HCT116 (cell line): ENCODE data around the gene PCID2. TPM values are rescaled to one million over a fixed set of nuclear protein-coding genes. Genes with fewer than 3 reads are reported as not detected.
A peak's percentile ranks its signal among the peaks of the same experiment; 100 is the strongest.

Experiments
- ATAC-seq: fragments of 200-7000 bp; cut with Tn5 transposase; 2 replicates; pipeline ENCODE4 v1.9.1; 2020; ENCODE audit warnings: mild to moderate bottlenecking, moderate library complexity
- BruUV-seq: library from RNA; stranded (reverse); fragments of 400-500 nt; replicated peaks from 2 replicates; lab custom pipeline; 2021; lab: Mats Ljungman, UMichigan
- CTCF ChIA-PET: fragments of 300-600 bp; sonication (Branson Sonifier 250); formaldehyde crosslinking; loops from one replicate; lab custom pipeline; 2021; ENCODE audit warnings: antibody characterized with exemption; lab: Charles Lee
- POLR2A ChIA-PET: fragments of 300-600, 350-600 bp; sonication (Branson Sonifier 250); formaldehyde crosslinking; loops from one replicate; lab custom pipeline; 2021; ENCODE audit warnings: antibody characterized with exemption; lab: Charles Lee
- RAD21 ChIA-PET, 2 experiments: fragments of 300-600 bp; sonication (Branson Sonifier 250); formaldehyde crosslinking; loops; one replicate each; lab custom pipeline; 2023; ENCODE audit warnings: low total read pairs in 2 of 2; ENCODE audit not compliant: uncharacterized antibody in 2 of 2, unreplicated experiment in 2 of 2, low non-redundant PET in 1 of 2; lab: Charles Lee
- DNase-seq: peaks from one replicate; pipeline ENCODE4 v3.0.0-alpha.2; 2010; ENCODE audit warnings: low read depth, low spot score
- H2AFZ ChIP-seq: fragments of 200-600 bp; shearing (Covaris generic), sonication (generic); 2 replicates; pipeline ENCODE4 v1.6.1; 2017; ENCODE audit warnings: low read depth, mixed run types, mixed read lengths, antibody characterized with exemption, low read length; ENCODE audit not compliant: poor library complexity, severe bottlenecking
- H3K27ac ChIP-seq: 2 replicates; pipeline ENCODE4 v1.5.1; 2012; ENCODE audit warnings: low read depth, low read length
- H3K27me3 ChIP-seq: fragments of 200-600 bp; sonication (generic); 2 replicates; pipeline ENCODE4 v1.6.1; 2016; ENCODE audit warnings: mixed run types, low read length, mixed read lengths; ENCODE audit not compliant: insufficient read depth
- H3K36me3 ChIP-seq, 2 experiments: fragments of 200-500 bp in 1 of 2; fragments of 200-600 bp in 1 of 2; sonication (Bioruptor generic) in 1 of 2; sonication (generic) in 1 of 2; 2 replicates each; pipeline versions ENCODE4 v1.5.1 to v1.6.1; 2014 to 2016; ENCODE audit warnings: low read length in 2 of 2, inconsistent platforms in 1 of 2, mixed read lengths in 1 of 2, mixed run types in 1 of 2; ENCODE audit not compliant: insufficient read depth in 2 of 2, control insufficient read depth in 1 of 2
- H3K4me1 ChIP-seq, 2 experiments: fragments of 200-600 bp in 1 of 2; sonication (generic) in 1 of 2; 2 replicates each; pipeline versions ENCODE4 v1.5.1 to v1.6.1; 2012 to 2017; ENCODE audit warnings: low read length in 2 of 2, inconsistent platforms in 1 of 2, mild to moderate bottlenecking in 1 of 2, mixed read lengths in 1 of 2, mixed run types in 1 of 2, moderate library complexity in 1 of 2; ENCODE audit not compliant: insufficient read depth in 2 of 2, control insufficient read depth in 1 of 2
- H3K4me2 ChIP-seq: fragments of 200-600 bp; sonication (generic); 2 replicates; pipeline ENCODE4 v1.6.1; 2017; ENCODE audit warnings: mixed run types, low read length, mixed read lengths
- H3K4me3 ChIP-seq, 2 experiments: fragments of 200-600 bp in 1 of 2; sonication (generic) in 1 of 2; replicated peaks in 1 of 2; 2 replicates each; pipeline ENCODE4 v1.5.1; 2011 to 2016; ENCODE audit warnings: low read length in 2 of 2, control low read depth in 1 of 2, low read depth in 1 of 2, mild to moderate bottlenecking in 1 of 2, mixed read lengths in 1 of 2, mixed run types in 1 of 2
- H3K79me2 ChIP-seq: fragments of 200-600 bp; sonication (generic); 2 replicates; pipeline ENCODE4 v1.6.1; 2017; ENCODE audit warnings: mild to moderate bottlenecking, mixed run types, low read length, moderate library complexity, mixed read lengths; ENCODE audit not compliant: insufficient read depth
- H3K9ac ChIP-seq: fragments of 200-600 bp; sonication (generic); 2 replicates; pipeline ENCODE4 v1.6.1; 2016; ENCODE audit warnings: low read length, mixed read lengths
- H3K9me2 ChIP-seq: fragments of 200-600 bp; sonication (generic), shearing (Covaris generic); 2 replicates; pipeline ENCODE4 v1.6.1; 2017; ENCODE audit warnings: mixed run types, mild to moderate bottlenecking, moderate library complexity; ENCODE audit not compliant: insufficient read depth
- H3K9me3 ChIP-seq, 2 experiments: fragments of 200-500 bp in 1 of 2; fragments of 200-600 bp in 1 of 2; sonication (Bioruptor generic) in 1 of 2; sonication (generic) in 1 of 2; 2 replicates each; pipeline ENCODE4 v1.6.1; 2014 to 2017; ENCODE audit warnings: low read length in 2 of 2, mixed read lengths in 2 of 2, inconsistent platforms in 1 of 2, low read depth in 1 of 2, mild to moderate bottlenecking in 1 of 2, mixed run types in 1 of 2, moderate library complexity in 1 of 2; ENCODE audit not compliant: control insufficient read depth in 1 of 2, insufficient read depth in 1 of 2
- H4K20me1 ChIP-seq: fragments of 200-600 bp; sonication (generic), shearing (Covaris generic); 2 replicates; pipeline ENCODE4 v1.6.1; 2017; ENCODE audit warnings: mixed run types, mild to moderate bottlenecking, moderate library complexity; ENCODE audit not compliant: insufficient read depth
- ATF3 ChIP-seq: IDR thresholded peaks from 2 replicates; pipeline ENCODE4 v1.6.1; 2012
- CBX3 ChIP-seq: IDR thresholded peaks from 2 replicates; pipeline ENCODE4 v1.6.1; 2012; ENCODE audit warnings: low read depth
- CEBPB ChIP-seq: IDR thresholded peaks from 2 replicates; pipeline ENCODE4 v1.6.1; 2012; ENCODE audit warnings: low read depth
- EGR1 ChIP-seq: IDR thresholded peaks from 2 replicates; pipeline ENCODE4 v1.6.1; 2012; ENCODE audit warnings: low read depth
- ELF1 ChIP-seq: IDR thresholded peaks from 2 replicates; pipeline ENCODE4 v1.6.1; 2012; ENCODE audit warnings: low read depth, borderline replicate concordance
- EZH2 ChIP-seq: fragments of 200-600 bp; sonication (generic); IDR thresholded peaks from 2 replicates; pipeline ENCODE4 v1.6.1; 2017; ENCODE audit warnings: antibody characterized with exemption, mixed run types
- EZH2phosphoT487 ChIP-seq: fragments of 200-600 bp; IDR thresholded peaks from 2 replicates; pipeline ENCODE4 v1.6.1; 2018; ENCODE audit warnings: antibody characterized with exemption, borderline replicate concordance
- FOSL1 ChIP-seq: IDR thresholded peaks from 2 replicates; pipeline ENCODE4 v1.6.1; 2012; ENCODE audit warnings: low read depth
- JUND ChIP-seq: IDR thresholded peaks from 2 replicates; pipeline ENCODE4 v1.6.1; 2012
- POLR2A ChIP-seq: IDR thresholded peaks from 2 replicates; pipeline ENCODE4 v1.7.0; 2011; ENCODE audit warnings: borderline replicate concordance; ENCODE audit not compliant: insufficient read depth, insufficient read length; ENCODE audit errors: extremely low read depth
- POLR2AphosphoS5 ChIP-seq: IDR thresholded peaks from 2 replicates; pipeline ENCODE4 v1.6.1; 2011; ENCODE audit warnings: mild to moderate bottlenecking, low read depth, low read length, moderate library complexity
- RAD21 ChIP-seq: IDR thresholded peaks from 2 replicates; pipeline ENCODE4 v1.6.1; 2012; ENCODE audit warnings: low read depth, mild to moderate bottlenecking
- SIN3A ChIP-seq: IDR thresholded peaks from 2 replicates; pipeline ENCODE4 v1.6.1; 2012; ENCODE audit warnings: low read depth
- SP1 ChIP-seq: IDR thresholded peaks from 2 replicates; pipeline ENCODE4 v1.6.1; 2012; ENCODE audit warnings: low read depth
- SRF ChIP-seq: IDR thresholded peaks from 2 replicates; pipeline ENCODE4 v1.6.1; 2012; ENCODE audit warnings: low read depth
- TCF7L2 ChIP-seq: IDR thresholded peaks from 2 replicates; pipeline ENCODE4 v1.7.0; 2011; ENCODE audit warnings: borderline replicate concordance, inconsistent platforms; ENCODE audit not compliant: insufficient read depth, insufficient read length; ENCODE audit errors: extremely low read depth
- YY1 ChIP-seq: IDR thresholded peaks from 2 replicates; pipeline ENCODE4 v1.6.1; 2011; ENCODE audit warnings: low read length, low read depth, moderate library complexity, mild to moderate bottlenecking; ENCODE audit not compliant: insufficient replicate concordance; ENCODE audit errors: extremely low read depth
- ZFX ChIP-seq: fragments of 450-650 bp; IDR thresholded peaks from 2 replicates; pipeline ENCODE4 v1.6.1; 2017
- intact Hi-C: fragments of 100-400 bp; cut with micrococcal nuclease; formaldehyde crosslinking; loops from 2 replicates; pipeline ENCODE4 v1.10.0; 2022
- total RNA-seq: library from RNA; stranded (reverse); gene quantifications from one replicate; pipeline ENCODE4 v1.2.1, GENCODE V29; 2021; ENCODE audit not compliant: unreplicated experiment
- TF ChIP-seq, protein P1 (sequence below): IDR thresholded peaks from 2 replicates; pipeline ENCODE4 v1.6.1; 2011; ENCODE audit warnings: mild to moderate bottlenecking, low read length, moderate library complexity; ENCODE audit not compliant: insufficient replicate concordance; ENCODE audit errors: extremely low read depth
- TF ChIP-seq, protein P2 (sequence below), 3 experiments: fragments of 200-600 bp in 1 of 3; sonication (generic) in 1 of 3; IDR thresholded peaks in 2 of 3; conservative IDR thresholded peaks in 1 of 3; 2 replicates each; pipeline ENCODE4 v1.5.1; 2012 to 2017; ENCODE audit warnings: low read depth in 2 of 3, low read length in 2 of 3, antibody characterized with exemption in 1 of 3, borderline replicate concordance in 1 of 3, control low read depth in 1 of 3, mild to moderate bottlenecking in 1 of 3, mixed read lengths in 1 of 3, mixed run types in 1 of 3, moderate library complexity in 1 of 3; ENCODE audit not compliant: insufficient read depth in 1 of 3
- TF ChIP-seq, protein P3 (sequence below): IDR thresholded peaks from 2 replicates; pipeline ENCODE4 v1.6.1; 2012; ENCODE audit warnings: low read depth

PCID2 gene
- total RNA-seq, 1 experiment from 2014 or later, result 73.3 TPM

DNA sequence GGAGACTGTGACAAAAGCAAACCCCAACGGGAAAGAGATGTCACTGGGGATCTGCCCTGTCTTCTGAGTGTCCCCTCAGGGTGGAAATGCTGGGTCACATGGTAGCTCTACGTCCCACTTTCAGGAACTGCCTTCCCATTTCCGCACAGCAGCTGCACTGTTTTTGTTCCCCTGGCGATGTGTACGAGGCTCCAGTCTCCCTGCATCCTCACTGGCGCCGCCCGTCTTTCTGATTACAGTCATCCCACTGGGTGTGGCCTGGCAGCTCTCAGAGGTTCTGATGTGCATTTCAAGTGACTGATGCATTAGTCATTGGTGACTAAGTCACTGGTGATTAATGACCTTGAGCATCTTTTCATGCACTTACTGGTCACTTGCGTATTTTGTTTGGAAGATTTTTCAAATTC is 21.2 kb downstream of the PCID2 start:
- Histone ChIP-seq H3K4me1 (peaks cover 21 to 30% of the 10 kb centered on the region in 2 experiments), H3K9me3 (no peaks in the 10 kb centered on the region), H3K36me3 (peaks cover 36 to 57% of the 10 kb centered on the region in 2 experiments), H3K27me3 (no peaks in the 10 kb centered on the region), H3K9me2 (no peaks in the 10 kb centered on the region), H3K4me2 (peak overlapping the region; percentile 78), H3K79me2 (peaks cover 49% of the 10 kb centered on the region), H4K20me1 (no peaks in the 10 kb centered on the region; the same call in 1 of the 2 replicates), H3K9ac (peak overlapping the region; percentile 58), H3K27ac (peak overlapping the region; percentile 65), H2AFZ (no peak overlapping the region), H3K4me3 (peak overlapping the region; percentile 4 to 45; a peak in 3 of 4 replicates)
- ATAC-seq, result peak; percentile 100
- intact Hi-C loops, result no loop called here
- POLR2A ChIA-PET, result interaction anchor here (1.6 kb wide), 1 partner anchor 22 kb away, joined by 7 read pairs; the partner anchor contains the start of genes CUL4A and PCID2
- CTCF ChIA-PET, result interaction anchor here (1.0 kb wide), 1 partner anchor 256 kb away, joined by 3 read pairs; no protein-coding TSS in a partner anchor
- DNase-seq, result peak; percentile 98
- RAD21 ChIA-PET, result no interaction called here
- BruUV-seq, result no TSS peak
- peak; percentile 98 for TF ChIP-seq JUND
- no peak for TF ChIP-seq EGR1
- TF ChIP-seq, protein P1, sequence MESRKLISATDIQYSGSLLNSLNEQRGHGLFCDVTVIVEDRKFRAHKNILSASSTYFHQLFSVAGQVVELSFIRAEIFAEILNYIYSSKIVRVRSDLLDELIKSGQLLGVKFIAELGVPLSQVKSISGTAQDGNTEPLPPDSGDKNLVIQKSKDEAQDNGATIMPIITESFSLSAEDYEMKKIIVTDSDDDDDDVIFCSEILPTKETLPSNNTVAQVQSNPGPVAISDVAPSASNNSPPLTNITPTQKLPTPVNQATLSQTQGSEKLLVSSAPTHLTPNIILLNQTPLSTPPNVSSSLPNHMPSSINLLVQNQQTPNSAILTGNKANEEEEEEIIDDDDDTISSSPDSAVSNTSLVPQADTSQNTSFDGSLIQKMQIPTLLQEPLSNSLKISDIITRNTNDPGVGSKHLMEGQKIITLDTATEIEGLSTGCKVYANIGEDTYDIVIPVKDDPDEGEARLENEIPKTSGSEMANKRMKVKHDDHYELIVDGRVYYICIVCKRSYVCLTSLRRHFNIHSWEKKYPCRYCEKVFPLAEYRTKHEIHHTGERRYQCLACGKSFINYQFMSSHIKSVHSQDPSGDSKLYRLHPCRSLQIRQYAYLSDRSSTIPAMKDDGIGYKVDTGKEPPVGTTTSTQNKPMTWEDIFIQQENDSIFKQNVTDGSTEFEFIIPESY, result peak; percentile 28
- TF ChIP-seq, protein P2, sequence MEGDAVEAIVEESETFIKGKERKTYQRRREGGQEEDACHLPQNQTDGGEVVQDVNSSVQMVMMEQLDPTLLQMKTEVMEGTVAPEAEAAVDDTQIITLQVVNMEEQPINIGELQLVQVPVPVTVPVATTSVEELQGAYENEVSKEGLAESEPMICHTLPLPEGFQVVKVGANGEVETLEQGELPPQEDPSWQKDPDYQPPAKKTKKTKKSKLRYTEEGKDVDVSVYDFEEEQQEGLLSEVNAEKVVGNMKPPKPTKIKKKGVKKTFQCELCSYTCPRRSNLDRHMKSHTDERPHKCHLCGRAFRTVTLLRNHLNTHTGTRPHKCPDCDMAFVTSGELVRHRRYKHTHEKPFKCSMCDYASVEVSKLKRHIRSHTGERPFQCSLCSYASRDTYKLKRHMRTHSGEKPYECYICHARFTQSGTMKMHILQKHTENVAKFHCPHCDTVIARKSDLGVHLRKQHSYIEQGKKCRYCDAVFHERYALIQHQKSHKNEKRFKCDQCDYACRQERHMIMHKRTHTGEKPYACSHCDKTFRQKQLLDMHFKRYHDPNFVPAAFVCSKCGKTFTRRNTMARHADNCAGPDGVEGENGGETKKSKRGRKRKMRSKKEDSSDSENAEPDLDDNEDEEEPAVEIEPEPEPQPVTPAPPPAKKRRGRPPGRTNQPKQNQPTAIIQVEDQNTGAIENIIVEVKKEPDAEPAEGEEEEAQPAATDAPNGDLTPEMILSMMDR (IDR thresholded peaks at IDR 0.05 in 2 of 3, conservative IDR thresholded peaks at IDR 0.05 in 1 of 3; ENCODE audit: borderline replicate concordance in 1 of 3, insufficient read depth in 1 of 3, low read depth in 2 of 3, low read length in 2 of 3), result 0 out of 6 replicates have a peak, but pooled peaks of 2 of the 3 experiments have one; percentile 2 to 15
- no peak; the same call in 1 of the 2 replicates for TF ChIP-seq ELF1
- TF ChIP-seq TCF7L2, result peak; percentile 85
- no peak for TF ChIP-seq ZFX
- peak; percentile 93 for TF ChIP-seq SP1
- TF ChIP-seq YY1, result peak; percentile 40
- TF ChIP-seq EZH2phosphoT487, result no peak
- peak; percentile 71 for TF ChIP-seq CEBPB
- TF ChIP-seq, protein P3, sequence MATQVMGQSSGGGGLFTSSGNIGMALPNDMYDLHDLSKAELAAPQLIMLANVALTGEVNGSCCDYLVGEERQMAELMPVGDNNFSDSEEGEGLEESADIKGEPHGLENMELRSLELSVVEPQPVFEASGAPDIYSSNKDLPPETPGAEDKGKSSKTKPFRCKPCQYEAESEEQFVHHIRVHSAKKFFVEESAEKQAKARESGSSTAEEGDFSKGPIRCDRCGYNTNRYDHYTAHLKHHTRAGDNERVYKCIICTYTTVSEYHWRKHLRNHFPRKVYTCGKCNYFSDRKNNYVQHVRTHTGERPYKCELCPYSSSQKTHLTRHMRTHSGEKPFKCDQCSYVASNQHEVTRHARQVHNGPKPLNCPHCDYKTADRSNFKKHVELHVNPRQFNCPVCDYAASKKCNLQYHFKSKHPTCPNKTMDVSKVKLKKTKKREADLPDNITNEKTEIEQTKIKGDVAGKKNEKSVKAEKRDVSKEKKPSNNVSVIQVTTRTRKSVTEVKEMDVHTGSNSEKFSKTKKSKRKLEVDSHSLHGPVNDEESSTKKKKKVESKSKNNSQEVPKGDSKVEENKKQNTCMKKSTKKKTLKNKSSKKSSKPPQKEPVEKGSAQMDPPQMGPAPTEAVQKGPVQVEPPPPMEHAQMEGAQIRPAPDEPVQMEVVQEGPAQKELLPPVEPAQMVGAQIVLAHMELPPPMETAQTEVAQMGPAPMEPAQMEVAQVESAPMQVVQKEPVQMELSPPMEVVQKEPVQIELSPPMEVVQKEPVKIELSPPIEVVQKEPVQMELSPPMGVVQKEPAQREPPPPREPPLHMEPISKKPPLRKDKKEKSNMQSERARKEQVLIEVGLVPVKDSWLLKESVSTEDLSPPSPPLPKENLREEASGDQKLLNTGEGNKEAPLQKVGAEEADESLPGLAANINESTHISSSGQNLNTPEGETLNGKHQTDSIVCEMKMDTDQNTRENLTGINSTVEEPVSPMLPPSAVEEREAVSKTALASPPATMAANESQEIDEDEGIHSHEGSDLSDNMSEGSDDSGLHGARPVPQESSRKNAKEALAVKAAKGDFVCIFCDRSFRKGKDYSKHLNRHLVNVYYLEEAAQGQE, result no peak
- TF ChIP-seq POLR2AphosphoS5, result peak; percentile 56
- TF ChIP-seq ATF3, result 0 out of 2 replicates have a peak, but pooled peaks have one; percentile 50
- no peak for TF ChIP-seq POLR2A
- TF ChIP-seq SRF, result peak; percentile 91
- peak; percentile 92 for TF ChIP-seq SIN3A
- peak; percentile 5; the same call in 1 of the 2 replicates for TF ChIP-seq RAD21
- peak; percentile 82 for TF ChIP-seq CBX3
- no peak for TF ChIP-seq EZH2
- peak; percentile 100 for TF ChIP-seq FOSL1
